Stimulated activated naive CD8-positive, alpha-beta T cell treated with anti-CD3 and anti-CD28 coated beads, Interleukin-15, Interleukin-2, amounts not matched to agents 100 U/mL and 50 U/mL, for 24 hours (primary cell): ENCODE measurements around the gene RAPGEF4.

ENCODE experiments used
- ATAC-seq: fragments of 150-1000 bp; cut with Tn5 transposase; one replicate; pipeline ENCODE4 v1.10.0; 2021
- DNase-seq: peaks from one replicate; pipeline ENCODE4 v3.0.0; 2021

RAPGEF4 gene

DNA sequence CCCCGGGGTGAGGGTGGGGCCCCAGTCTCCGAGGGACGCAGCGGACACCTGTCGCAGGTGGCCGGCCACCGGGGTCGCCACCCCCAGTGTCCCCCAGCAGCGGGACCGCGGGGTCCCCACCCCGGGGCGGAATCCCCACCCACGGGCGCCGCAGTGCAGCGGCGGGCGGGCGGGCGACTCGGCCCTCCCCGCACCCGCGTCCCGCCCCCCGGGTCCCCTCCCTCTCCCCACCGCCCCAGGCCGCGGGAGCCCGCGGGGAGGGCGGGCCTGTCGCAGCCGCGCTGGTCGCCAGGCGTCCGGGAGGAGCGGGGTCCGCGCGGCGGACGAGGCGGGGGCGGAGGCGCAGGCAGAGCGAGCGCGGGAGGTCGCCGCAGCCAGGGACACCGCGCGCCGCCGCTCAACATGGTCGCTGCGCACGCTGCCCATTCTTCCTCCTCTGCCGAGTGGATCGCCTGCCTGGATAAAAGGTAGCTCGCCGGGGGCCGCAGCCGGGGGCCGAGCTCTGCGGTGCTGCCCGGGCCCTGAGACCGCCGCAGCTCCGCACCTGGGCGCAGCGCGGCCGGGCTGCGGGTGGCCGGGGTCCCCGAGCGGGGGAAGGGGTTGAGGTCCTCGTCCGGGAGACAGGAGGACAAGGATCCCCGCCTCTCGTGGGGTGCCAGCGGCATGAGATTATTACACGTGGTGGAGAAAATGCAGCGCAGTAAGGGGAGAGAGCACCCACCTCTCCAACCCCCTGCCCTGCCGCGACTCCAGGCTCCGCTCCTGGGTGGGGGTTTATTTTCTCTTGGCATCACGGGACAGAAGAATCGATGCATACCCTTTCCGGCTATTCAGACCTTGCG, at the start of gene RAPGEF4:
Gene RAPGEF4 (plus strand): TSS at position 264 of the 842 bp plus-strand sequence. CDS start 139 bp downstream, at position 403.
- ATAC-seq: peak; percentile 32
- DNase-seq: peak; percentile 10

- ATAC-seq (peak; percentile 100), DNase-seq (peak; percentile 59)
Observed at GRCh38 chr2:172693037-172693436, 42.6 kb upstream of the RAPGEF4 start.

- ATAC-seq: no peak
- no peak for DNase-seq
Observed at GRCh38 chr2:172693529-172694455, 41.9 kb upstream of the RAPGEF4 start.

DNA sequence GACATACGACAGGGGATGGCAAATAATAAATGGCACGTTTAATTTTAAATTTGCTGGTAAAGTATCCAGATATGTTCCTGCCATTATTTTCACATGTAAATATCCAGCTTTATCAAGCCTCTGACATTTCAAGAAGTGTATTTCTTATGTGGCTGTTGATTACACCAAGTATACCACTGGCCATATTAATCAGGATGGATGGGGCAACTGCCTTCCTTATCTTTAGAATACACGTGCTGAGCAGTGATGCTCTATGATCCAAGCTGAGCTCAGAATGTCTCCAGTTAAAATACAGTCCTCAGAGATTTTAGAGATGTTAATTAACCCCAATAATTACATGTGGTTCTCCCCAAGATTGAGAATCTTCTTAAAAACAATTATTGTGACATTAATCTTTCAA, 38.3 kb upstream of the RAPGEF4 start:
- ATAC-seq (no peak), DNase-seq (no peak)

DNA sequence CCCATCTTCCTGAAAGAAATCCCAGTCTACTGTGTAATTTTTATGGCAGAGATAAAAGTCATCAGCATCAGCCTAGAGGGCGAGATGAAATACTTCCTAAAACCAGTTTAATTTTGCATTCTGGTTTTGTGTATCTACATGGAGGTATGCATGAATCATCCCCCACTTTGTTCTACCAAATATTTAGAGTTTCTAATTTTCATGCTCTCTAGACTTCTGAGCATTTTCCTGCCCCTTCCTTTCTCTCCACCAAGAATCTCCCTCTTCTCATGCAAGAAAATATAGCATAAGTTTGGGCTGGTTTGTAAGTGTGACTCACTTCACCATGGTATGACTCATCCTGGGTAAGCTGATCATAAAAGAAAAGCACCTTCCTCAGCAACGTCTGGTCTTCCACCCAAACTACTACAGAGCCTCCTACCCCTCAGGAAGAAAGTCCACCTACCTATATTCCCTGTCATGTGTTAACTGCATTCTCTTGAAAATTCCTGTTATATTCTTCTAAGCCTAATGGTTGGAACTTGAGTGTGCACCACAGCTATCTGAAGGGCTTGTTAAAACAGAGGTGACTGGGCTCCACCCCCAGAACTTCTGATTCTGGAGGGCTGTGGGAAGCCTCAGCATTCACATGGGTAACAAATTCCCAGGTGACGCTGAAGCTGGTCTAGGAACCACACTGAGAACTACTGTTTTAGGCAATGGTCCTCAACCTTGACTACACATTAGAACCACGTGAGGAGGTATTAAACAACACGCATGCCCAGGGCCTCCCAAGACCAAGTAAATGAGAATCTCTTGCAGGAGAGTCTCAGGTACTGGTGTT, 37.4 kb upstream of the RAPGEF4 start:
- DNase-seq: no peak
- ATAC-seq: peak; percentile 97

DNA sequence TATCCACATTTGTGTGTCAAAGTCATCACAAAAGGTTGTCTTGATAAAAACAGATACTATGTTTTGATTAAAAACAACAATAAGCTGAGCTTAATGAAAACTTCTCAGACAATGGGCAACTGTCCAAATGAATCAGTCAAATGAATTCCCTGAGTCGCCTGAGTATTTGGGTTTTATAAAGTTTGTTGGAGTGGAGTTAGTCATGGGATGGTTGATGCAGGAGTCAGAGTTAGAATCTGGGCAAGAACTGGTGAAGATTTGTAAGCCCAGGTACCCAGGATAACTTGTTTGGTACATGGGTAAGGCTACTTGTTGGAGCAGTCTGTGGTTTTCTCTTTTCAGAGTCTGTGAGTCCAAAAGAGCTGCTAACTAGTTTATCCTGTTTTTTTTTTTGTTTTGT, 34.4 kb upstream of the RAPGEF4 start:
- ATAC-seq (no peak), DNase-seq (no peak)

GRCh38 chr2:172702451-172702850, 33.2 kb upstream of the RAPGEF4 start:
- DNase-seq: no peak
- no peak for ATAC-seq

DNA sequence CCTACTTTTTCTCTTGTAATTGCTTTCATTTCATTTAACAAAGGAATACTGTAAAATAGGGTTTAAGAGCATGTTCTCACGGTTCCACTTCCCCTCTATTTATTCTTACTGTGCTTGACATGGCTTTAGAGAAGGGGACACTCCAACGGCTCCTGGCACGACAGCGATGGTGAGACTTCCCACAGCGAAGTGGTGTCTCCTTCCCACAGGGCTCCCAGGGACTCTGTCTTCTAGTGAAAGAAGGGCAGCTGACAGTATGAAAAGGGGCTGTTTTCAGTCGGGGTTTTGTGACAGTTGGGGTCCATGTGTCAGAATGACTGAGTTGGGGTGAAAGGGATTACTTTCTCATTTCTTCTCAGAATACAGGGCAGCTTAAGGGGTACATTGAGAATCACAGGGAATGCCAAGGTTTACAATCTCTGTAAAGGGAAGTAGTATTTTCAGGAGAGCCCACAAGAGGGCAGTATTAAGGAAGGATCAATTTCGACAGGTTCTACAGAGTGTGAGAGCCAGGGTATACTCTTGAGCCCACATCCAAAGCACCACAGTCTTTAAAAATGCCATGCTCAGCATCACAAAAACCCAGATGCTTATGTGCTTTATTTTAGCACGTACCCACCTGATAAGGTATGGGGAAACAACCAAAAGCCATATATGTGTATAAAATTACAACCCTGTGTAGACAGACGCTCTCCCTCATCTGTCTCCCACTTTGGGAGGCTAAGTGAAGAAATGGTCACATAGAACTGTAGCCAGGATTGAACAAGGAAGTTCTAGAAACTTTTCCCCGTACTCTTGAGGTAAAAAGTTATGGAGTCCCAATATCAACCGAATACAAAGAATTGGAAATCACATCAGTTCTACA, 31.3 kb upstream of the RAPGEF4 start:
- DNase-seq (no peak), ATAC-seq (no peak)

GRCh38 chr2:172705352-172705751, 30.3 kb upstream of the RAPGEF4 start:
- ATAC-seq (no peak), DNase-seq (no peak)

GRCh38 chr2:172708247-172708646, 27.4 kb upstream of the RAPGEF4 start:
- no peak for DNase-seq
- no peak for ATAC-seq

DNA sequence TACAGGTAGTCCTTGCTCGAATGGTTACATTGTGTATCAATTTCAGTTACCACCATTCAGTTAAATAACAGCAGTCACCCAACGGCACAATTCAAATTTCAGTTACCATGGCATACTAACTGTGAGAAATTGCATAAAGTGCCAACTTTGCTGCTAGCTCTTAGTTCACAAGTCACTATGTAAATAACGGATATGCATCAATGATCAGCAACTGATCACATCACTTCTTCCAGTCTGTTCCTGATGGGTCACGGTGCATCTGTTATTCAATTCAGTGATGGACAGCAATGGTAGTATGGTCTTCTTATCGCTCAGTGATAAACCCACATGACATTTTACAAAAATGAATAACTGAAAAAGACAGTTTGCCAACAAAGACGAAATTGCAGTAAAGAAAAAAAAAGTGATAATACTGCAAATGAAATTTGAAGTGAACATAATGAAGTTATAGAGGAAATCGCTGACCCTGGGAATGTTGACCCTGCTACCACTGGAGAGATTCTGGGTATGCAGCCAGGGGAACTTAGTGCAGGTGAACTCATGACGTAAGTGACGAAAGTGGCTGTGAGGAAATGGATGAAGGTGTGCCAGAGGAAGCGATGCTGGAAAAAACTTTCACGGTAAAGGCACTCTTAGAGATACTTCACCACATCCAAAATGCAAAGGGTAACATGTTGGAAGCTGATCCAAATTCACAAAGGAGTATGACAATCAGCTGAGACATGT, 25.9 kb upstream of the RAPGEF4 start:
- ATAC-seq: no peak

GRCh38 chr2:172710584-172711047, 25.0 kb upstream of the RAPGEF4 start:
- ATAC-seq (no peak), DNase-seq (peak; percentile 49)

More for the DNA sequence above, 25.9 kb upstream of the RAPGEF4 start:
- no peak for DNase-seq

DNA sequence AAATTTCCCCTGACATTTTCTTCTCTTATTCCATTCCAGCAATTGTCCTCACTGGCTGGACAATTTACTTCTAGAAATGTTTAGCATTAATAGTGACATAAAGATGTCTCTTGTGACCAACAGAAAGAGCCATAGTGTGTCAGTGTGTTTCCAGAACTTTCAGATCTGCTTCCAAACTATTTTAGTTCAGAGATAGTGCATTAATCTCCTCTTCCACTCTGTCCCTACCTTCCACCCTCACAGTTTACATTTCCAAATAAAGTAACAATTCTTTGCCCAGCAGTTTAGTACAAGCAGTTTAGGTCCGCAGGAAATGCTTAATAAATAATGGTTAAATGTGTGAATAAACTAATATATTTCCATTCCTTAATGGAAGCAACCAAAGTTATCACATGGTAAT, 24.5 kb upstream of the RAPGEF4 start:
- ATAC-seq (no peak), DNase-seq (no peak)

DNA sequence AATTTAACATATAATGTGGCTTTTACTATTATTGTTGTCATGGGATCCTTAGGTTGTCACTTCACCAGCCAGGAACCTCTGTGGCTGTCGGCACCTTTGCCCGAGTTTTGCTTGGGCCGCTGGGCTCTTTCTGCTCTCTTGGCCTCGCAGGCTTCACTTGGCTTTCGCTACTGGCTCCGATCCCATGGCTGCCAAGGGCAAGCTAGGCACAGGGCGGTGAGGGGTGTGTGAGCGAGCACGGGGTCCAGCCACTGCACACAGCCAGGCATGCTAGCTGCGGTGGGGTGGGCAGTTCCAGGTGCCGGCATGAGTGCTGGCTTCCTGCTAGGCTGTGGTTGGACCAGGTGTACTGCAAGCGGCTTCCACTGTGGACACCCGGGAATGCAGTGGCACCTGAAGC, 23.4 kb upstream of the RAPGEF4 start:
- DNase-seq (no peak), ATAC-seq (no peak)

DNA sequence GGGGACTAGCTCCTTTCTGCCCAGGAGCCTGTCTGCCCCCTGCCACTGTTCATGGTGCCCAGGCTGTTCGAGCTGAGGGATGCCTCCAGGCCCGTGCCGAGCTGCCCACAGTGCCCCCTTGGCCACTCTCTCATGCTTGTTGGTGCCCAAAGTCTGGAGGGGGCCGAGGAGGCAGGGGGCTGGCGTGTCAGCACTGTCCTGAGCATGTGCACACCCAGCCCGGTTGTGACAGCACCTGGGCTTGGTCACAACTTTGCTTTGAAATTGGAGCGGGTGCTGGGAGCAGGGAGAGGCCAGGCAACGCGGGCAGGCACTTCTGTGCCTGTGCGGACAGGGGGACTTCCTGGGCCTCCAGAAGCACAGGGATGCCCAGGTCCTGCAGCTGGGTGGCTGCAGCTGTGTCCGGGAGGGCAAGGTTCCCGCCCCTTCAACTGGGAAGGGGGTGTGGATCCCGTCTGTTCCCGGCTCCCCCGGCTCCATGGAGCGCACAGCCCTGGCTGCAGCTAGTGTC, 22.2 kb upstream of the RAPGEF4 start:
- DNase-seq (no peak), ATAC-seq (no peak)

DNA sequence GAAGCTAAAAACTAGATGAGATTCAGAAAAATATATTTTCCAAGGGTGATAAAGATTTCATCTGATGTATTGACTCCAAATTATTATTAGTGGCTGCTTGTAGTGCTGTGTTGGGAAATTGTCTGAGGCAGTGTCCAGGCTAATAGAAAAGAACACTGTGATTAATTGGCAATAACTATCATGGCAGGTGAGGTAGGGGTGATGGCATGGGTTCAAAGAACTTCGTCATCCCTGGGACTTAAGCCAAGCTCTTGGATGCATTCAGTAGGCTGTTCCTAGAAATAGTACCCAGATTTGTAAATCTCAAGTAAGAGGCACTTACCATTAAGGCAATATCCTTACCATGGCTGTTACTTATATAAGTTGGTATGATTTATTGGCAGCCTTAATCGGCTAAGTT, 13.2 kb upstream of the RAPGEF4 start:
- ATAC-seq: no peak
- no peak for DNase-seq

DNA sequence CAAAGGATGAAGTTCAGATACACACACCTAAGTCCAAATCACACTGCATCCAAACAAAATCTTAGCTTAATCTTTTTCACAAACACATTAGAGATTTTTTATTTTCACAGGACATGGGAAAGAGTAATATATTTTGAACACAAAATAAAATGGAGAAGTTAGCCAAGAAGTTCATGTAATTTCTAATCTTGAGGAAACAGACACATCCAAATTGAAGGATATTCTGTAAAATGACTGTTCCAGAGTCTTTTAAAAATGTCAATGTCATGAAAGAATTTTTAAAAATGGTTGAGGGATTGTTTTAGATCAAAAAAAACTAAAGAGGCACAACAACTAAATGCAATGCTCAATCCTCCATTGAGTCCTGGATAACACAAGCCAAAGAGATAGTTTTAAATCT, 12.4 kb upstream of the RAPGEF4 start:
- ATAC-seq (no peak), DNase-seq (no peak)

- no peak for ATAC-seq
- DNase-seq: no peak
Observed at GRCh38 chr2:172724724-172725123, 10.9 kb upstream of the RAPGEF4 start.

GRCh38 chr2:172725284-172725683, 10.4 kb upstream of the RAPGEF4 start:
- DNase-seq: no peak
- no peak for ATAC-seq

GRCh38 chr2:172725746-172726145, 9.9 kb upstream of the RAPGEF4 start:
- DNase-seq (no peak), ATAC-seq (no peak)
